Stimulated activated CD4-positive, alpha-beta T cell treated with anti-CD3 and anti-CD28 coated beads, Interleukin-12 subunit alpha, Interleukin-12 subunit beta, amount 100 ng/mL, for 4 hours (primary cell): ENCODE measurements around the gene SENP7.

Source experiments
- DNase-seq: peaks from one replicate; pipeline ENCODE4 v3.0.0-alpha.2; 2020

The SENP7 gene

DNA sequence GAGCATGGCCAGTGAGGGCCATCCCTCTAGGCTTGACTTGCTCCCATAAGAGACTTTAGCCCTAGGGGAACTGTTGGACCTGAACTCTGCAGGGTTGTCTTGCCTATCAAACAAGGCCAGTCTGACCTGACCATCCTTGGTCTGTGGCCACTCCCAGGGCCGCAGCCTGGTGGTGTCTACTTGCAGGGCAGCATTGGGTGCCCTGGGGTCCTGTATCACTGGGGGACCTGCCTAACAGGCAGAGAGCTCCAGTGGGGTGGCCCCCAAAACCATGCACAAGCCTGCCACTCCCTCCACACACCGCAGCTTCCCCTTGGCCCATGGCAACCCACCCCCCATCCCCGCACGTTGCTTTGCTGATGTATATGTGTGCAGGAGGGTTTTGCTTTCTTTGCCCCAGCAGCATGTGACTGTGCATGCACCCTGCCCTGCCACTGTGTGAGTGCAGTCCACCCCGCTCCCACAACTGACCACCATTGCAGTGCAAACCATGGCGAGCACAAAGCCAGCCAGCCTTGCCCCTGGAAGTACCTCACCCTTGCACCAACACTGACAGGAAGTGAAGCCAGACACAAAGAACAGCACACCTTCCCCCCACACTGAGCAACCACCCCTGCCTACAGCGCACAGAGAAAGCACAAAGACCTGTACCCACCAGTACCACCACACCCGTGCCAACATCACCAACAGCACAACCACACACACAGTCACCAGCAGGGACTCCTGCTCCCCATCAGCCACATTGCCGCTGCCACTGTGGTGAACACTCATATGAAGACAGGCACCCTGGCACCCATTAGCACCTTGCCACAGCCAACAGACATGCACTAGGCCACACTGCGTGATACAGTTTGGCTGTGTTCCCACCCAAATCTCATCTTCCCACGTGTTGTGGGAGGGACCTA, 88.8 kb downstream of the SENP7 start:
- DNase-seq = no peak

- DNase-seq = no peak
These were observed 94.2 kb downstream of the SENP7 start for GRCh38 chr3:101418851-101419250.

- DNase-seq = no peak
These were observed 98.9 kb downstream of the SENP7 start for GRCh38 chr3:101414121-101414520.

GRCh38 chr3:101413656-101414055, 99.4 kb downstream of the SENP7 start:
- no peak for DNase-seq

DNA sequence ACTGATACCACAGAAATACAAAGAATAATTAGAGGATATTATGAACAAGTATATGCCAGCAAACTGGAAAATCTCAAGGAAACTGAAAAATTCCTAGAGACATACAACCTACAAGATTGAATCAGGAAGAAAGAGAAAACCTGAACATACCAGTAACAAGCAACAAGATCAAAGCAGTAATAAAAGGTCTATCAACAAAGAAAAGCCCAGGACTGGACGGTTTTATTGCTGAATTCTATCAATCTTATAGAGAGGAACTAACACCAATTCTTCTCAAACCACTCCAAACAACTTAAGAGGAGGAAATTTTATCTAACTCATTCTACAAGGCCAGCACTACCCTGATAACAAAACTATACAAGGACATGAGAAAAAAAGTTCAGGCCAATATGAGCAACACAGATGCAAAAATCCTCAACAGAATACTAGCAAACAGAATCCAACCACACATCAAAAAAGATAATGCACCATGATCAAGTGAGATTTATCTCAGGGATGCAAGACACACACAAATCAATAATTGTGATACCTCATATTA, 121.5 kb downstream of the SENP7 start:
- DNase-seq = no peak

- DNase-seq = no peak
These were observed 124.3 kb downstream of the SENP7 start for GRCh38 chr3:101388706-101389105.

GRCh38 chr3:101387351-101387750, 125.7 kb downstream of the SENP7 start:
- DNase-seq = no peak

DNA sequence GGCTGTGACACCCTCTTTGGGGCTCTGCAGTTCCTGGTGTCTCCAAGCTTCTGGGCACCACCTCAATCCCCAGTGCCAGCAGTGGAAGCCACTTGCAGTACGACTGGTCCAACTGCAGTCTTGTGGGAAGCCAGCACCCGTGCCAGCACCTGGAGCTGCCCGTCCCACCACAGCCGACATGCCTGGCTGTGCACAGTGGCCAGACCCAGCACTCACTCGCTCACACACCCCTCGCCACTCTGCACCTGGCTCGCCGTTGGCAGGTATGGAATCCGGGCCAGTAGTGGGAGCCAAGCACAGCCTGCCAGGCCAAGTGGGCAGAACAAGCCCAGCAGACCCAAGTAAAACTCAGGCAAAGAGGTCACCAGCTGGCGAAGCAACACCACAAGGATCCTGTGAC, 128.6 kb downstream of the SENP7 start:
- DNase-seq = no peak

GRCh38 chr3:101383656-101384055, 129.4 kb downstream of the SENP7 start:
- no peak for DNase-seq

DNA sequence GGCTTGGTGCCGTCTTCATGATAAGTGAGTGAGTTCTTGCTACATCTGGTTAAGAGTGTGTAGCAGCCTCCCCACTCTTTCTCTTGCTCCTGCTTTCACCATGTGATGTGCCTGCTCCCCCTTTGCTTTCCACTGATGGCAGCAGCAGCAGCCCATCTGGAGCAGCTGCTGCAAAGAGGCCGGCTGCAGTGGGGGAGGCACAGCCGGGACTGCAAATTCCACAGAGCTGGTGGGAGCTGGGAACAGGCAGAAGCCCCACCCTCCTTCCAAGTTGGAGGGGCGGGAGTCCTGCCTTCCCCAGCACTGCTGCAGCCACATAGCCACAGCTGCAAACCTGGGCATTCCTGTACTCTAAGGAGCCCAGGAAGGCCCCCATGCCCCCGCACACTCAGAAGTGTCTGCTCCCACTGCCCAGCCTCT, 129.8 kb downstream of the SENP7 start:
- no peak for DNase-seq

DNA sequence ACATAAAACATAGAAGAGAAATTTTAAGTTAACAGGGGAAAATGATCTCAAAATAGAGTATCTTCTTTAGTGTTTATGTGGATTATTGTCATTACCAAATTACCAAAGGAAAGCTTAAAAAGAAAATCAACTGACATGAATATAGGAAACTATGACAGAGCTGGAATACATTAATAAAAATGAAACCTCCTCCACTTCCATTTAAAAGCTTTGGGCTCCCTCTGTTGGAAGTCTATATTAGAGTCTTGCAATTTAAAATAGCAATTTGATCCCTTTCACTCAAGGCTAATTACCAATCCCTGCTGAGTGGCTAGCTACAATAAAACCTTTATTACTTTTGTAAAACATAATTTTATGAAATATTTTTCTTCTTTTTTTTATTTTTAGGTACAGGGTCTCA, 131.2 kb downstream of the SENP7 start:
- no peak for DNase-seq

- DNase-seq = no peak
These were observed 133.2 kb downstream of the SENP7 start for GRCh38 chr3:101379658-101380376.

DNA sequence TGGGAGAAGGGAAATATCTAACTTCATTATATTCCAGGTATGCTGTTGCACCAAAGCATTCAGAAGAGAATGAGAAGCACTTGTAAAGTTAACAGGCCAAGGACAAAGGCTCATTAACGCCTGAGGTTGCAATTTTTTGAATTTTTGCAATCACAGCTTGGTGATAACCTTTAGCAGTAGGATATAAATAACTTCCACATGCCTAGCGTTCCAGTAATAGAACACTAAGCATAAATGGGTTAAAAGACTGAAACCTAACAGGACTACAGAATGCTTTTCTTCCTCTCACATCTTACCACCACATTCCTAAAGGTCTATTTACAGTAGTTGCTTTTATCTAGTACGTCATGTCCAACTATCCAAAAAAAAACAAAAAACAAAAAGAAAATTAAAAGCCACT, 135.2 kb downstream of the SENP7 start:
- no peak for DNase-seq

- no peak for DNase-seq
These were observed 135.8 kb downstream of the SENP7 start for GRCh38 chr3:101377209-101377608.

- no peak for DNase-seq
These were observed 137.4 kb downstream of the SENP7 start for GRCh38 chr3:101375586-101375985.

DNA sequence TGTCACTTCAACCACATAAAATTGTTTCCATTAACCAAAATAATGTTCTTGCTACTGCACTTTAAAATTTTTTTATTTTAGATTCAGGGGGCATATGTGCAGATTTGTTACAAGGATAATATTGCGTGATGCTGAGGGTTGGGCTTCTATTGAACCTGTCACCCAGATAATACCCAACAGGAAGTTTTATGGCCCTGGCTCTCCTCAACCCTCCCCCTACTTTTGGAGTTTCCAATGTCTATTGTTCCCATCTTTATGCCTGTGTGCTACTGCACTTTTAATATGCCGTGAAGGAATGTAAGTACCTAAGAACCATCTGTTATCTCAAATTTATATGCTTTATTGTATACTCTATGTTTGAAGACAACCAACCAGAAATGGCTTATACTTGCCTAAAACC, 150.6 kb downstream of the SENP7 start:
- no peak for DNase-seq

- no peak for DNase-seq
These were observed 161.2 kb downstream of the SENP7 start for GRCh38 chr3:101351829-101352228.

DNA sequence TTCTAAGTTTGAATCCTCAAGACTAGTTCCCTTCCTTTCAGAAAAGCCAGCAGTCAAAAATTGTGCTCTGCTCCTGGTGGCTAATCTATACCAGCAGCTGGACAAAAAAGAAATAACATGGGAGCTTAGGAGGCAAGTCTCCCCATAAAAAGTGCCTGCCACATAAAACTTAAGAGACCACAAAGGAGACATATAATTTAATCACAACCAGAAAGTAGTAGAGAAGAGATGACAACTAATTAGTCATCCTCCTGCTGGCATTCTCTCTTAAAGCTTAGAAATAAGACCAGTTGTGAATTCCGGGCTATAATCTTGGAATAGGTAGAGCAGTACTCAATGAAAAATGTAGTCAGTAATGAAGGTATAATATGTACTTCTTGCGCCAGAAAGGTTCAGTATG, 172.4 kb downstream of the SENP7 start:
- no peak for DNase-seq

DNA sequence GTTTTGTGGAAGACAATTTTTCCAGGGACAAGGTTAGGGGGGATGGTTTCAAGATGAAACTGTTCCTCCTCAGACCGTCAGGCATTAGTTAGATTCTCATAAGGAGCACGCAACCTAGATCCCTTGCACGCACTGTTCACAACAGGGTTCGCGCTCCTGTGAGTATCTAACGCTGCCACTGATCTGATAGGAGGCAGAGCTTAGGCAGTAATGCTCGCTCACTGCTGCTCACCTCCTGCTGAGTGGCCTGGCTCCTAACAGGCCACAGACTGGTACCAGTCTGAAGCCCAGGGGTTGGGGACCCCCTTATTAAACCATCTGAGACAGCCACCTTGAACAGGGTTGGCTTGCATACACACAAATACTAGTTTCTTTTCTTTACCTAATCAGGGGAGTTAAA, 179.1 kb downstream of the SENP7 start:
- no peak for DNase-seq

DNA sequence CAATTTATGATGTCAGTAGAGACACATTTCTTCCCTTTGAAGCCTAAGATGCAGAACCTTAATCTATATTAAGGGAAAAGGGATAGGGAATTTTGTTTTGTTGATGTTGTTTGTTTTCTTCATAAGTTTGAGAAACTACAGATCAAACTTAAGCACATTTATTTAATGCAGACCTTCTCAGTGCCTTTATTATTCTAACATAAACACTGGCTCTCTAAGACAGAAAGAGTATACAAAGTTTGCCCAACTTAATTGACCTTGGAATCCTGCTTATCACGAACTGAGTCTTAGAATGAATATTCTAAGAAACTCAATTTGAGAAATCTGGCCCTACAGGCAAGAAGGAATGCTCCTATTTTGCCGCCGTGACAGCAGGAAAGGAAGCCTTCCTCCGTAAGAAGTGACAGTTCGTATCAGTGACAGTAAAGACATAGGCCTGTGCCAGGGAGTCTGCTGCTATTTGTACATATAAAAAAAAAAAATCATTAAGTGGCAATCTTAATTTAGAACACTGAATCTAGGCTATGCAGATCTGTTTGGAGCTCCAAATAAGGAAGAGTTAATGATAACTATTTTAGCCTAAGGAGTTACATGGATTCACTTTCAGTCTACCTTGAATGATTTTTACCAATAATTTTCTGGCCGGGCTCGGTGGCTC, 183.9 kb downstream of the SENP7 start:
- no peak for DNase-seq

- DNase-seq = no peak
These were observed 187.4 kb downstream of the SENP7 start for GRCh38 chr3:101325393-101326134.

DNA sequence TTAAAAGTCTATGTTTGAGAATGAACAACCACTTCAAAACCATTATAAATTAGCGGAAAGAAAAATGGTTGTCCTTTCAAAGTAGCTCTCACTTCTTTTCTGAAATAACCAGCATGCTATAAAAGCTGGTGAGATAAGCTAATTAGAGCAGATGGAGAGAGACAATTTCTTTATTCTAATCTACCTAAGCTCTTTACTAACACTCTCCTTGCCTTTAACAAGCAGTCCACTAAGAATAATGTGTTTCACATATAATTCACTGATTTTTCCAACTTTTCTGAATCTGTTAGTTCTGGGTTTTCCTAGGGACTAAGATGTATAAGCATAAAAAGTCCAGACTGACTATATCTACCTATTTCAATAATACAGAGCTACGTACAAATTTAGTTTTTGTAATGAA, 192.5 kb downstream of the SENP7 start, which contains the start of gene IMPG2:
TSS of gene IMPG2 (minus strand) at position 101 of the 400 bp plus-strand sequence. CDS start 203 bp downstream, outside the sequence.
- no peak for DNase-seq

DNA sequence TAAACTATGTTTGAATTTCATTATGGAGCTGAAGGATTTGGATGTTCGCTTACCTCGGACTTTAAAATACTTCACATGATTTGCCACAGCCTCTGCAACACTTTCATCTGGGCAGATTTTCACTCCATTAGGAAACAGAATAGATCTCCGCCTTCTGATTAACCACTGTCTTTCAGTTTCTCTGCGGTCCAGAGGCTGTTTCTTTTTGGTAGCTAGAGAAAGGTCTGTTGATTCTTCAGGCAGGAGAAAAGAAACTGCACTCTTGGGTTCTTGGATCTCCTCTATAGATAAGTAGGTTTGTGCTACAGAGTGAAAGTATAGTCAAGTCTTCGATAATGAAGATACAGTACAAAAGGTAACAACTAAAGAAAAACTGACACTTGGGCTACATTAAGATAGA, 193.5 kb downstream of the SENP7 start:
- no peak for DNase-seq
